Measurements from ENCODE around the gene CLEC17A. TPM values are rescaled to one million over a fixed set of nuclear protein-coding genes. Genes with fewer than 3 reads are reported as not detected.
"Not testable (repeated sequence)": the region's sequence is repeated elsewhere in the genome, so short reads cannot be mapped to it uniquely, and the experiment has no call there.

The CLEC17A gene
- total RNA-seq, result 0.25 TPM
- not detected for polyA plus RNA-seq

DNA sequence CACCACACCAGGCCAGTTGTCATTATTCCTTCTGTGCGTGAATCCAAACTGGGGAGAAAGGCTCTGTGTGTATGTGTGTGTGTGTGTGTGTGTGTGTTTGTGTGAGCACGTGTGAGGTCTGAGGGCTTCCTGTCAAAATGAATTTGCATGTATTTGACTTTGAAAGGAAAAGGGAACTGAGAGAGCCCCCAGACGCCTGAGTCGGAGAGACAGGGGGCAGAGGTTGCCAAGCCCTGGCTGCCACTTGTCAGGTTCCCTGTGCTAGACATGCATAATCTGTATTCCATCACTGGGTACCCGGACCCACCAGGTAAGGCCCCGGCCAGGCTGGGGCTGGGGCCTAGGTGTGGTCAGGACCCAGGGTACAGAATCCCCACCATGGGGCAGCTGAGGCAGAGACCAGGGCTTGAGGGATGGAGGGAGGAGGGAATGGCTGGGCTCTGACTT is at the start of gene CLEC17A:
Gene CLEC17A, plus strand, starts transcription at position 191 of the 447 bp plus-strand sequence. Its CDS starts 77 bp downstream, at position 268.
- Histone ChIP-seq H3K27me3 (ENCODE audit: control insufficient read depth, insufficient read depth, low read length) (no peaks in the 10 kb centered on the region), H3K9me3 (ENCODE audit: control insufficient read depth in 2 of 2, low read length in 2 of 2) (no peaks in the 10 kb centered on the region), H3K36me3 (ENCODE audit: control insufficient read depth, insufficient read depth, low read length) (no peaks in the 10 kb centered on the region), H3K4me1 (ENCODE audit: control insufficient read depth, insufficient read depth, low read length, poor library complexity, severe bottlenecking) (no peaks in the 10 kb centered on the region), H3K27ac (ENCODE audit: insufficient read depth, low read length, poor library complexity, severe bottlenecking) (no peak within 1 kb of the TSS), H3K4me3 (ENCODE audit: low read depth, low read length) (no peak within 1 kb of the TSS)
- ATAC-seq (ENCODE audit: low read depth in 2 of 2) (no peak), DNase-seq (no peak)
- Mint-ChIP-seq H3K4me3 (no peak within 1 kb of the TSS), H3K27ac (peak within 1 kb of the TSS in 1 of 3 donors; percentile 56), H3K27me3 (no peaks in the 10 kb centered on the region), H3K9me3 (no peaks in the 10 kb centered on the region), H3K4me1 (peaks cover 0 to 3% (median under 1%) of the 10 kb centered on the region in 4 donors), H3K36me3 (no peaks in the 10 kb centered on the region)

DNA sequence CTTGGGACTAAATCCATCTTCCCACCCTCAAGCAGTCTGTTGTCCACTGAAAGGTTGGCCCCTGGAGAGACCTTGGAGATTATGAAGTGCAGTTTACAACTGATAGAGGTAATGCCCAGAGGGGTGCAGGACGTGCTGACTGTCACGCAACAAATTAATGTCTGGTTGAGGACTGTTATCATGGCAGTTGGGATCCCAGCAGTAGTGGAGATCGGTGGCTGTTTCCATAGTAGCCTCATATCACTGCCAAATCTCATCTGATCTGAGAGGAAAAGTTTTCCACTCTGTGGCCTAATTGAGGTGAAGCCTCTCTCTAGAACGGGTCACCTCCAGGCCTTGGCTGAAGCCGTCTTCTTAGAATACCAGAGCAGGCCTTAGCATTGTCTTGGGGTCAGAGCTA is 49.4 kb upstream of the CLEC17A start:
- Histone ChIP-seq H3K4me3 (ENCODE audit: low read depth, low read length) (no peak overlapping the region), H3K27me3 (ENCODE audit: control insufficient read depth, insufficient read depth, low read length) (no peaks in the 10 kb centered on the region), H3K9me3 (ENCODE audit: control insufficient read depth in 2 of 2, low read length in 2 of 2) (no peaks in the 10 kb centered on the region), H3K36me3 (ENCODE audit: control insufficient read depth, insufficient read depth, low read length) (peaks cover 18% of the 10 kb centered on the region), H3K27ac (ENCODE audit: insufficient read depth, low read length, poor library complexity, severe bottlenecking) (no peak overlapping the region), H3K4me1 (ENCODE audit: control insufficient read depth, insufficient read depth, low read length, poor library complexity, severe bottlenecking) (peaks cover 50% of the 10 kb centered on the region)
- ATAC-seq (ENCODE audit: low read depth in 2 of 2) (no peak), DNase-seq (no peak)
- Mint-ChIP-seq H3K9me3 (no peaks in the 10 kb centered on the region), H3K36me3 (peaks cover 4% of the 10 kb centered on the region), H3K4me1 (peaks cover 0 to 74% (median 29%) of the 10 kb centered on the region in 4 donors), H3K27ac (peak overlapping the region in 1 of 3 donors; percentile 59), H3K4me3 (peak overlapping the region in 3 of 4 donors; percentile 36 to 70 (median 57)), H3K27me3 (no peaks in the 10 kb centered on the region)

DNA sequence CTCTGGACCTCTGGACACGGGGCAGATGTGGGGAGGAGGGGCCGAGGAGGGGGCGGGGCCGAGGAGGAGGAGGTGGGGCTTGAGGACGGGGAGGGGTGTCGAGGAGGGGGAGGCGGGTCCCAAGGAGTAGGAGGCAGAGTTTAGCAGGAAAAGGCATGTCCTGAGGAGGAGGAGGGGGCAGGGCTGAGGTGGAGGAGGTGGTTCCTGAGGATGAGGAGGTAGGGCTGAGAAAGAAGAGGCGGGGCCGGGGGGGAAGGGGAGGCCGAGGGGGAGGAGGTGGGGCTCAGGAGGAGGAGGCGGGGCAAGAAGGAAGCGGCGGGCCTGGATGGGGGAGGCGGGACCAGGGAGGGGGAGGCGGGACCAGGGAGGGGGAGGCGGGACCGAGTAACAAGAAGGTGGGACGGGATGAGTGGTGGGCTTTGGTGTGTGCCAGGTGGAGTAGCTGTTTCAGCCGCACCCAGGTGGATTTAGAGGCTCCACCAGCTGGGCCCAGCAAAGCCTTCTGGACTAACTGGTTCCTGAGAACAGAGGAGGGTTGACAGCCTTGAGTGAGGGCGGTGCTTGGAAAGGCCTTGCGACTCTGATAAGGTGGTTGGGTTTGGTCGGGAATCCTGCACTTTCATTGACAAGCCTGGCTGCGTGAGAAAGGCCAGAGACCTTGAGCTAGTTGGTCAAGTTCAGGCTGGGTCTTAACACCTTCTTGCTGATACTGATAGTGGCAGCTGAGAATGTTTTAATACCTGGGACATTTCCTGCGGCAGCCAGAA is 45.8 kb upstream of the CLEC17A start:
- H3K4me3 Mint-ChIP-seq, result peak overlapping the region in 1 of 4 donors; percentile 16
- peak; percentile 43 to 50 for ATAC-seq (ENCODE audit: low read depth in 2 of 2)
- no peaks in the 10 kb centered on the region for H3K9me3 Mint-ChIP-seq
- H3K27ac Mint-ChIP-seq, result peak overlapping the region in 1 of 3 donors; percentile 90
- Histone ChIP-seq H3K4me3 (ENCODE audit: low read depth, low read length) (no peak overlapping the region), H3K9me3 (ENCODE audit: control insufficient read depth in 2 of 2, low read length in 2 of 2) (no peaks in the 10 kb centered on the region), H3K36me3 (ENCODE audit: control insufficient read depth, insufficient read depth, low read length) (peaks cover 28% of the 10 kb centered on the region), H3K4me1 (ENCODE audit: control insufficient read depth, insufficient read depth, low read length, poor library complexity, severe bottlenecking) (peaks cover 19% of the 10 kb centered on the region), H3K27me3 (ENCODE audit: control insufficient read depth, insufficient read depth, low read length) (no peaks in the 10 kb centered on the region), H3K27ac (ENCODE audit: insufficient read depth, low read length, poor library complexity, severe bottlenecking) (no peak overlapping the region)
- H3K27me3 Mint-ChIP-seq, result no peaks in the 10 kb centered on the region
- peaks cover 8% of the 10 kb centered on the region for H3K36me3 Mint-ChIP-seq
- peak in 1 of 3 donors; percentile 80 for DNase-seq
- peaks cover 0 to 71% (median 20%) of the 10 kb centered on the region in 4 donors for H3K4me1 Mint-ChIP-seq

GRCh38 chr19:14540741-14541525 is 42.0 kb upstream of the CLEC17A start:
- peaks cover 0 to 69% (median 21%) of the 10 kb centered on the region in 4 donors for H3K4me1 Mint-ChIP-seq
- no peak overlapping the region for H3K27ac ChIP-seq (ENCODE audit: insufficient read depth, low read length, poor library complexity, severe bottlenecking)
- H3K9me3 ChIP-seq (ENCODE audit: control insufficient read depth in 2 of 2, low read length in 2 of 2), result no peaks in the 10 kb centered on the region
- peaks cover 15% of the 10 kb centered on the region for H3K4me1 ChIP-seq (ENCODE audit: control insufficient read depth, insufficient read depth, low read length, poor library complexity, severe bottlenecking)
- H3K27ac Mint-ChIP-seq, result peak overlapping the region in 1 of 3 donors; percentile 35
- H3K36me3 Mint-ChIP-seq, result peaks cover 4% of the 10 kb centered on the region
- no peak for ATAC-seq (ENCODE audit: low read depth in 2 of 2)
- H3K27me3 Mint-ChIP-seq, result no peaks in the 10 kb centered on the region
- DNase-seq, result no peak
- H3K4me3 Mint-ChIP-seq, result no peak overlapping the region
- H3K9me3 Mint-ChIP-seq, result no peaks in the 10 kb centered on the region
- no peaks in the 10 kb centered on the region for H3K27me3 ChIP-seq (ENCODE audit: control insufficient read depth, insufficient read depth, low read length)
- no peak overlapping the region for H3K4me3 ChIP-seq (ENCODE audit: low read depth, low read length)
- H3K36me3 ChIP-seq (ENCODE audit: control insufficient read depth, insufficient read depth, low read length), result peaks cover 23% of the 10 kb centered on the region

- H3K27me3 Mint-ChIP-seq; H3K27ac Mint-ChIP-seq; DNase-seq; H3K9me3 ChIP-seq (ENCODE audit: control insufficient read depth in 2 of 2, low read length in 2 of 2); H3K4me3 Mint-ChIP-seq; H3K4me3 ChIP-seq (ENCODE audit: low read depth, low read length); H3K36me3 Mint-ChIP-seq; H3K27me3 ChIP-seq (ENCODE audit: control insufficient read depth, insufficient read depth, low read length); ATAC-seq (ENCODE audit: low read depth in 2 of 2); H3K9me3 Mint-ChIP-seq; H3K27ac ChIP-seq (ENCODE audit: insufficient read depth, low read length, poor library complexity, severe bottlenecking); H3K4me1 ChIP-seq (ENCODE audit: control insufficient read depth, insufficient read depth, low read length, poor library complexity, severe bottlenecking): not testable (repeated sequence)
- peaks cover 0 to 67% (median 22%) of the 10 kb centered on the region in 4 donors for H3K4me1 Mint-ChIP-seq
- peaks cover 29% of the 10 kb centered on the region for H3K36me3 ChIP-seq (ENCODE audit: control insufficient read depth, insufficient read depth, low read length)
These were observed 40.9 kb upstream of the CLEC17A start for GRCh38 chr19:14541979-14542378.

DNA sequence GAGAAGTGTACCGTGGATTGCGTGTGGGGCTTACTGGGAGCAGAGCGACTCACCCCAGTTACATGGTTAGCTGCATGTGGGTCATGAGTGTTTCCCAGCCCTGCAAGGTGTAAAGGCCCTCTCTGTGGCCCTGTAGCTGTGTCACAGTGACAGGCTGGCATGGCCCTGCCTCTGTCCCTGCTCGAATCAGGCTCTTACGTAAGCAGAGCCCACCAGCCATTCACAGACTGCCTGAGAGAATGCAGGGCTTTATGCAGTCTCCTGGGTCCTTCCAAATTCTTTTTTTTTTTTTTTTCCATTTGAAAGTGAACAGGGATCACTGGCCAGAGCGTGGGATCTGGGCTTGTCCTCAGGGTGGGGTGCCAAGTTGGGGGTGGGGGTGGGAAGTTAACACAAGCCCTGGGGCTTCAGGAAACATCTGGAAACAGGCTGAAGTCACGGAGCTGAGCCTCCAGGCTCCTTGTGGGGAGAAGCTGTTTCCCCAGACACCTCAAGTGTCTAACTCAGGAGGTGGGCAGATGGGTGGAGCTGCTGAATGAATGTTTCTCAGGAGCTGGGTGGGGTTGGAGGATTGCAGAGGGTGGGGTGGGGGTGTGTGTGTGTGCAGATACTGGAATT is 40.1 kb upstream of the CLEC17A start:
- Histone ChIP-seq H3K4me1 (ENCODE audit: control insufficient read depth, insufficient read depth, low read length, poor library complexity, severe bottlenecking) (peaks cover 7% of the 10 kb centered on the region), H3K27me3 (ENCODE audit: control insufficient read depth, insufficient read depth, low read length) (no peaks in the 10 kb centered on the region), H3K36me3 (ENCODE audit: control insufficient read depth, insufficient read depth, low read length) (peaks cover 29% of the 10 kb centered on the region), H3K9me3 (ENCODE audit: control insufficient read depth in 2 of 2, low read length in 2 of 2) (no peaks in the 10 kb centered on the region), H3K4me3 (ENCODE audit: low read depth, low read length) (no peak overlapping the region), H3K27ac (ENCODE audit: insufficient read depth, low read length, poor library complexity, severe bottlenecking) (no peak overlapping the region)
- H3K9me3 Mint-ChIP-seq, result no peaks in the 10 kb centered on the region
- ATAC-seq (ENCODE audit: low read depth in 2 of 2) (no peak), DNase-seq (no peak)
- peaks cover 4% of the 10 kb centered on the region for H3K36me3 Mint-ChIP-seq
- no peaks in the 10 kb centered on the region for H3K27me3 Mint-ChIP-seq
- H3K27ac Mint-ChIP-seq, result peak overlapping the region in 1 of 3 donors; percentile 51
- peaks cover 0 to 61% (median 19%) of the 10 kb centered on the region in 4 donors for H3K4me1 Mint-ChIP-seq
- no peak overlapping the region for H3K4me3 Mint-ChIP-seq

DNA sequence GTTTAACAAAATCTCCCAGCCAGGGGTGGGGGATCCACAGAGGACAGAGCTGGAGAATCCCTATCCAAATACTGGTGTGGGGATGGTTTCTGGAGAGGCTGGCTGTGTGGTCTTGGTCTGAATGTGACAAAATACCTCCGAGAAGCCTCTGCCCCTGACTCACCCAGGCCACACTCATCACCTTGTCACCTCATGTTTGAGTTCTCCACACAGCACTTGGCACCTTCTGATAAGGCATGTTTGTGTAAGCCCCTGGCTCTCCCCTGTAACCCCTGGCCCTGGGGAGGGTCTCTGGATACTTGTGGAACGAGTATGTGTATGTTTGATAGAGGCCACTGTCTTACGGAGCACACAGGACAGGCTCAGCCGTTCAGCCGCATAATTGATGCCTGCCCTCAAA is 38.8 kb upstream of the CLEC17A start:
- Histone ChIP-seq H3K27ac (ENCODE audit: insufficient read depth, low read length, poor library complexity, severe bottlenecking) (no peak overlapping the region), H3K4me1 (ENCODE audit: control insufficient read depth, insufficient read depth, low read length, poor library complexity, severe bottlenecking) (peaks cover 7% of the 10 kb centered on the region), H3K9me3 (ENCODE audit: control insufficient read depth in 2 of 2, low read length in 2 of 2) (no peaks in the 10 kb centered on the region), H3K27me3 (ENCODE audit: control insufficient read depth, insufficient read depth, low read length) (no peaks in the 10 kb centered on the region), H3K4me3 (ENCODE audit: low read depth, low read length) (no peak overlapping the region), H3K36me3 (ENCODE audit: control insufficient read depth, insufficient read depth, low read length) (peaks cover 38% of the 10 kb centered on the region)
- peak overlapping the region in 1 of 3 donors; percentile 42 for H3K27ac Mint-ChIP-seq
- H3K9me3 Mint-ChIP-seq, result no peaks in the 10 kb centered on the region
- DNase-seq (no peak), ATAC-seq (ENCODE audit: low read depth in 2 of 2) (no peak)
- H3K36me3 Mint-ChIP-seq, result peaks cover 11% of the 10 kb centered on the region
- peaks cover 0 to 59% (median 16%) of the 10 kb centered on the region in 4 donors for H3K4me1 Mint-ChIP-seq
- H3K4me3 Mint-ChIP-seq, result peak overlapping the region in 1 of 4 donors; percentile 22
- H3K27me3 Mint-ChIP-seq, result no peaks in the 10 kb centered on the region
